Stimulated activated CD8-positive, alpha-beta memory T cell treated with anti-CD3 and anti-CD28 coated beads, Interleukin-7, amount 100 ng/mL, for 24 hours (primary cell): ENCODE results near the gene GCM1.
A peak's percentile ranks its signal among the peaks of the same experiment; 100 is the strongest.
"Not testable (repeated sequence)": the region's sequence is repeated elsewhere in the genome, so short reads cannot be mapped to it uniquely, and the experiment has no call there.

ENCODE experiments used
- DNase-seq: peaks from one replicate; pipeline ENCODE4 v3.0.0-alpha.2; 2020; ENCODE audit warnings: low read depth

GCM1 gene

GRCh38 chr6:53148684-53149083 is at the start of gene GCM1:
TSS of gene GCM1 (minus strand) at chr6:53148841. CDS start at chr6:53145632, 3,209 bp downstream.
- DNase-seq: no peak

GRCh38 chr6:53197553-53197952 is 48.9 kb upstream of the GCM1 start:
- DNase-seq: no peak

- no peak for DNase-seq
These were observed 46.4 kb upstream of the GCM1 start for GRCh38 chr6:53195048-53195447.

DNA sequence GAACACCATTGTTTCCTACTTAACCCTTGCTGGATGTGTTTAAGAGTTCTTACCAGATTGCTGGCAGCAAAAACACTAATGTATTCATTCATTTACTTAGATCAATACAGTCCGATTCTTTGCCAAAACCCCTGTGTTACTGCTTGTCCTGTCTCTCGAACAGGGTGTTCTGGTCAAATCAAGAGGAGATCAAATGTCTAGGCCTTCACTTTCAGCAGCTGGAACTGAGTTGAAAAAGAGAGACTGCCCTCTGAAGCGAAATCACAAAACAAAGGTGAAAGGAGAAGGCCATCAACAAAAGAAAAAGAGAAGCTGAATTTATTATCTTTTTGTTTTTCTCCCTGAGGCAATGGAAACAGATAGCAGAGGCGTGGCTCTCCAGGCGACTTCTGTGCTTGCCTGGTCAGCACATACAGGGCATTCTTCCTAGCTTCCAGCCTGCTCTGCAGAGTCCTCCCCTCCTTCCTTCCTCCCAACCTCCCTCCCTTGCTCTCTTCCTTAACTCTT is 44.1 kb upstream of the GCM1 start:
- DNase-seq: no peak

DNA sequence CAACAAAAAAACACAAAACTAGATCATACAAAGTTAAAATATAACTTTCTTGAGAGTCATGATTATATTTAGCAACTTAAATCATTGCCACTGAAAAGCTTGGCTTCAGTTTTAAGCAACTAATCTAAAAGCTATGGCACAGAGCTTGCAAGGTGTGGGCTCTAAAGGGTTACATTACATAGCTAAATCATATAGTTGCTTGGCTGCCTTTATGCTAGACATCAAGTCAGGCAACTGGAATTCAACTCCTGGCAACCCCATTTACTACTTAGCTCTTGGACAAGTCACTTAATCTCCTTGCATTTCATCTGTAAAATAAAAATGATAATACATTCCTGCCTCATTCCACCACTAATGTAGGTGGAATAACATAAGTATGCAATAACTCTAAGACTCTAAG is 40.9 kb upstream of the GCM1 start:
- DNase-seq: no peak

DNA sequence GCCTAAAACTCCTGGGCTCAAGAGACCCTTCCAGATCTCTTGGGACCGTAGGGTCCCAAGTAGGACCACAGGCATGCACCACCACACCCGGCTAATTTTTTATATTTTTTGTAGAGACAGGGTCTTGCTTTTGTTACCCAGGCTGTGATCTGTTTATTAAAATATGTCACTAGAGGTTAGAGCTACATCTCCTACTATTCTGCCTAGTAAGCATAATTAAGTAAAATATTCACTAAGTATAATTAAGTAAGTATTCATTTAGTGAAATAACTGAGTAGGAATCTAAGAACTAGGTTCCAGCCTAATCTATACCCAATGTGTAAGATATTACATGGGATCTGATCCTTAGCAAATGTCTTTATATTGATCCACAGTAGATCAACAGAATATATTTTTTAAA is 40.2 kb upstream of the GCM1 start:
- no peak for DNase-seq

DNA sequence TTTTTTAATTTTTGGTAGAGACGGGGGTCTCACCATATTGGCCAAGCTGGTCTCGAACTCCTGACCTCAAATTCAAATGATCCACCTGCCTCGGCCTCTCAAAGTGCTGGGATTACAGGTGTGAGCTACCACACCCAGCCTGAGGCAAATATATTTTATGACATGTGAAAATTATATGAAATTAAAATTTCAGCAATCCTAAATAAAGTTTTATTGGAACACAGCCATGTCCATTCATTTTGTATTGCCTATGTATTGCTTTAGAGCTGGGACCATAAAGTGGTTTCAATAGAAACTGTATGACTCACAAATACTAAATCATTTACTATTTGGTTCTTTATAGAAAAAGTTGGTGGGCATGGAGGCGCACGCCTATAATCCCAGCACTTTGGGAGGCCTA is 32.0 kb upstream of the GCM1 start:
- no peak for DNase-seq

- DNase-seq: no peak
These were observed 31.5 kb upstream of the GCM1 start for GRCh38 chr6:53179961-53180651.

- no peak for DNase-seq
These were observed 30.3 kb upstream of the GCM1 start for GRCh38 chr6:53178837-53179432.

DNA sequence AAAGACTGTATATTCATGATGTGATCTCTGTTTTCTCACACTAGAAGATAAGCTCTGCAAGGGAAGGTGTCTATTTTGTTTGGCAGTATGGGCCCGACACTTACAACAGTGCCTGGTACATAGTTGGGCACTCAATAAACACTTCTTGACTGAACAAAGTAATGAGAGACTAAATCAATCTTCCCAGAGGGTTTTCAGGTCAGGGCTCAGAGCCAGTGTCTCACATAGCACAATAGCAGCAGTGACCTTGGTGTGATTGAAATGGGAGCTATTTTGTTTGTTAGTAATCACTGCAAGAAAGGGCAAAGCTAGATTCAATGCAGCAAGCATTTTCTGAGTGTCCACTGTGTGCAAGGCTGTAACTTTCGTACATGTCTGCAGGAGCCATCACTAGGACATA is 26.4 kb upstream of the GCM1 start:
- no peak for DNase-seq

DNA sequence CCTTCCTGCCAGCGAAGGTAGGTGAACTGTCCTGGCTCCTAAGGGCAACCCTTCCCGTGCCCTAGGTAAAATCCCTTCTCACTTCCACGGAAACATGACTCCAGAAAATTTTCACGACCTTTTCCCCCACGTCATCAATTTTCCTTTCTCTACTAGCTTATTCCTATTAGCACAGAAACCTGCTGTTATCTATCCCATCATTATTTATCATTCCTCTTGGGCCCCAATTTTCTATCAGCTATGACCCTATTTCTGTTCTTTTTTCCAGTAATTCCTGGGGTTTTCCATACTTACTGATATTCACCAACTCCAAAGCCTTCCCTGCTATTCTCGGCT is 23.8 kb upstream of the GCM1 start:
- no peak for DNase-seq

- peak; percentile 85 for DNase-seq
These were observed 23.2 kb upstream of the GCM1 start for GRCh38 chr6:53171605-53172467.

DNA sequence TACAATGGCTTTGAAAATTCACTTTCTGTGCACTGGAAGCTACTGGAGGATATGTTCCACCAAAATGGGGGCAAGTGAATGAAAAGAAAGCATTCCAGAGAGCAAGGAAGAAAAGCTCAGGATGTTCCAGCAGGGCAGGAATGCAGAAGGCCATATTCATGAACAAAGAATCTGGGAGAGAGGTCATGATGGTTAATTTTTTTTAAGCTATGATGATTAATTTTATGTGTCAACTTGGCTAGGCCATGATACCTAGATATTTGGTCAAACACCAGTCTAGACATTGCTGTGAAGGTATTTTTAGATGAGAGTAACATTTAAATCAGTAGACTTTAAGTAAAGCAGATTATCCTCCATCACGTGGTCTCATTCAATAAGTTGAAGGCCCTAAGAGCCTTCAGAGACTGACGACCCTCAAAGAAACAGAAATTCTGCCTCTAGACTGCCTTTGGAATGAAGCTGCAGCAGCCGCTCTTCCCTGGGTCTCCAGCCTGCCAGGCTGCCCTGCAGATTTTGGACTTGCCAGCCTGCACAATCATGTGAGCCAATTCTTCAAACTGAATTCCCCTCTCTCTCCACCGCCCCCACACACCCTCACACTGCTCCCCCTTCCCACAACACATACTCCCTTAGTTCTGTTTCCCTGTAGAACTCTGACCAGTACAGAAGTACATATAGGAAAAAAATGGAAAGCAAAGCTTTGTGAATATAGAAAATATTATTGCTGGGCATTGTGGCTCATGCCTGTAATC is 20.1 kb upstream of the GCM1 start:
- DNase-seq: no peak

GRCh38 chr6:53165293-53165692 is 16.7 kb upstream of the GCM1 start:
- DNase-seq: no peak

DNA sequence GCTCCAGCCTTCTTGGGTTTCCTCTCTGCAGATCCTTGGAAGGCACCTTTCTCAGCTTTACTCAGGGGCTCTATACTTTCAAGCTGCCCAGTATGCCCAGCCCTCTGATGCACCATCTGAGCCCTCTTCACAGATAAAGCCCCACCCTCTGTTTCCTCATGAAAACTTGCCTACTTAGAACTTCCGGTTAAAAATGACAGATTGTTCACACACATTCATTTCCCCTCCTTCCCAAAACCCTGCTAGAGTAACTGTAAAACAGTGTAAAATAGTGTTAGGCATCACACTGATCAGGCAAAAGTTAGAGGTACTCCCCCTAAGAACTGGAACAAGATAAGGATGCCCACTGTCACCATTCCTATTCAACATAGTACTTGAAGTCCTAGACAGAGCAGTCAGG is 14.0 kb upstream of the GCM1 start:
- DNase-seq: no peak

- no peak for DNase-seq
These were observed 12.9 kb upstream of the GCM1 start for GRCh38 chr6:53161481-53162009.

GRCh38 chr6:53159558-53159957 is 10.9 kb upstream of the GCM1 start:
- DNase-seq: no peak

GRCh38 chr6:53158076-53158475 is 9.4 kb upstream of the GCM1 start:
- not testable (repeated sequence) for DNase-seq

DNA sequence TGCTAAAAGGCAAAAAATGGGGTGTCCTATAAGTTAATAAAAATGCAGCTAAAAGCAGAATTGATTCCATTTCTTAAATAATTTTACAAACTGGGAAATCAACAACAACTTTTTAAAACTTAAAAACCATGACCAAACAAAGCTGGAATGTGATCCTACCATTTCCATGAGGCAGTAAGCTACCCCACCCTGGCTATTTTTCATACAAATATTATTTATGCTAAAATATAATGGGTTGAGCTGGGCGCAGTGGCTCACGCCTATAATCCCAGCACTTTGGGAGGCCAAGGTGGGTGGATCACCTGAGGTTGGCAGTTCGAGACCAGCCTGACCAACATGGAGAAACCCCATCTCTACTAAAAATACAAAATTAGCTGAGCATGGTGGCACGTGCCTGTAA is 6.6 kb upstream of the GCM1 start:
- not testable (repeated sequence) for DNase-seq

GRCh38 chr6:53154794-53155193 is 6.2 kb upstream of the GCM1 start:
- DNase-seq: no peak

- no peak for DNase-seq
These were observed 5.4 kb upstream of the GCM1 start for GRCh38 chr6:53154071-53154470.

GRCh38 chr6:53152576-53152975 is 3.9 kb upstream of the GCM1 start:
- DNase-seq: no peak
